ENCODE measurements around the gene PNP.

The PNP gene

DNA sequence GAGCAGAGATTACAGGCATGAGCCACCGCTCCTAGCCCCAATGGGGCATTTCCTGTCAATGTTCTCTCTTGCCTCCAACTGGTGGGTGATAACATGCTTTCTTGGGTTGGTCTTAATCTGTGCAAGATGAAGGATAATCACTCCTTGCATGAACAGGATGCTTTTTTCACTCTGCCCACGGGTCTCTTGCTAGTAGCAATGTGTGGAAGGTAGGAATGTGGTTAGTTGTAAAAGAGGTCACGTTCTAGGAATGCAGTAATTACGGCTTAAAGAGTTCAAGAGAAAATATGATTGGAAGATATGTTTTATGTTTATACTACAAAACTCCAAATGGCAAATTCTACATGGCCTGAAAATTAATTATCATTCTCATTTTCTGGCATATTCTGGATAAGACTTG lies 46.6 kb downstream of the PNP start:
- Histone ChIP-seq H3K9me3 (no peaks in the 10 kb centered on the region), H3K36me3 (no peaks in the 10 kb centered on the region), H3K4me1 (ENCODE audit: control insufficient read depth in 1 of 2, insufficient read depth in 1 of 2, low read depth in 1 of 2, low read length in 1 of 2) (peaks cover 2% of the 10 kb centered on the region in 2 experiments), H3K27ac (no peak overlapping the region), H3K27me3 (no peaks in the 10 kb centered on the region), H3K4me3 (ENCODE audit: low read depth in 1 of 2, low read length in 1 of 2) (no peak overlapping the region)
- TF ChIP-seq, protein P1, sequence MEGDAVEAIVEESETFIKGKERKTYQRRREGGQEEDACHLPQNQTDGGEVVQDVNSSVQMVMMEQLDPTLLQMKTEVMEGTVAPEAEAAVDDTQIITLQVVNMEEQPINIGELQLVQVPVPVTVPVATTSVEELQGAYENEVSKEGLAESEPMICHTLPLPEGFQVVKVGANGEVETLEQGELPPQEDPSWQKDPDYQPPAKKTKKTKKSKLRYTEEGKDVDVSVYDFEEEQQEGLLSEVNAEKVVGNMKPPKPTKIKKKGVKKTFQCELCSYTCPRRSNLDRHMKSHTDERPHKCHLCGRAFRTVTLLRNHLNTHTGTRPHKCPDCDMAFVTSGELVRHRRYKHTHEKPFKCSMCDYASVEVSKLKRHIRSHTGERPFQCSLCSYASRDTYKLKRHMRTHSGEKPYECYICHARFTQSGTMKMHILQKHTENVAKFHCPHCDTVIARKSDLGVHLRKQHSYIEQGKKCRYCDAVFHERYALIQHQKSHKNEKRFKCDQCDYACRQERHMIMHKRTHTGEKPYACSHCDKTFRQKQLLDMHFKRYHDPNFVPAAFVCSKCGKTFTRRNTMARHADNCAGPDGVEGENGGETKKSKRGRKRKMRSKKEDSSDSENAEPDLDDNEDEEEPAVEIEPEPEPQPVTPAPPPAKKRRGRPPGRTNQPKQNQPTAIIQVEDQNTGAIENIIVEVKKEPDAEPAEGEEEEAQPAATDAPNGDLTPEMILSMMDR (IDR thresholded peaks at IDR 0.05), result no peak

DNA sequence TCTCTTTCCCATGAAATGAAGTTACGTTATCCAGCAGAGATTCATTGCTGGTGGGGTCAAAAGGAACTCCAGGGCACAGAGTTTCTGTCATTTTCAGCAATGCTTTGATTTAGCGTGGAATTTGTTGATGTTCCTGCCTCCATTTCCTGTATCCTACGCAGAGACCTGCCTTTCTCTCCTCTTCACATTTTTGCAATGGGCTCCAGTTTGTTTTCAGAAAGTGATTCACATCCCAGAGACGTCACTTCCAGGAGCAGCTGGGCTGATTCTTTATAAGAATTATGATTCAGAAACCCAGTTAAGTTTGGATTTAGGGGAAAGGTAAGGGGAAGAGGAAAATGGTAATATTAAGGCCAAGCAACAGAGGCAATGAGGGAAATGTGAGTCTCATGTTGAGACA lies 47.7 kb downstream of the PNP start:
- Histone ChIP-seq H3K4me1 (ENCODE audit: control insufficient read depth in 1 of 2, insufficient read depth in 1 of 2, low read depth in 1 of 2, low read length in 1 of 2) (no peaks in the 10 kb centered on the region), H3K27ac (no peak overlapping the region), H3K9me3 (no peaks in the 10 kb centered on the region), H3K27me3 (no peaks in the 10 kb centered on the region), H3K36me3 (no peaks in the 10 kb centered on the region), H3K4me3 (ENCODE audit: low read depth in 1 of 2, low read length in 1 of 2) (no peak overlapping the region)
- TF ChIP-seq, protein P1 (IDR thresholded peaks at IDR 0.05), result no peak

DNA sequence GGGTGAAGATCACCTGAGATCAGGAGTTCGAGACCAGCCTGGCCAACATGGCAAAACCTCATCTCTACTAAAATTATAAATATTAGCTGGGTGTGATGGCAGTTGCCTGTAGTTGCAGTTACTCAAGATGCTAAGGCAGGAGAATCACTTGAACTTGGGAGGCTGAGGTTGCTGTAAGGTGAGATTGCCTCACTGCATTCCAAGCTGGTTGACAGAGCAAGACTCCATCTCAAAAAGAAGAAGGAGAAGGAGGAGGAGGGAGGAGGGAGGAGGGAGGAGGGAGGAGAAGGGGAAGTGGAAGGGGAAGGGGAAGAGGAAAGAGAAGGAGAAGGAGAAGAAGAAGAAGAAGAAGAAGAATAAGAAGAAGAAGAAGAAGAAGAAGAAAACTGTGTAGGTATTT lies 53.1 kb downstream of the PNP start:
- H3K9me3 ChIP-seq, result no peaks in the 10 kb centered on the region
- H3K36me3 ChIP-seq, result no peaks in the 10 kb centered on the region
- no peaks in the 10 kb centered on the region for H3K27me3 ChIP-seq
- TF ChIP-seq, protein P1 (IDR thresholded peaks at IDR 0.05), result no peak
- no peaks in the 10 kb centered on the region for H3K4me1 ChIP-seq (ENCODE audit: control insufficient read depth in 1 of 2, insufficient read depth in 1 of 2, low read depth in 1 of 2, low read length in 1 of 2)
- peak overlapping the region; percentile 41 for H3K27ac ChIP-seq
- no peak overlapping the region for H3K4me3 ChIP-seq (ENCODE audit: low read depth in 1 of 2, low read length in 1 of 2)

DNA sequence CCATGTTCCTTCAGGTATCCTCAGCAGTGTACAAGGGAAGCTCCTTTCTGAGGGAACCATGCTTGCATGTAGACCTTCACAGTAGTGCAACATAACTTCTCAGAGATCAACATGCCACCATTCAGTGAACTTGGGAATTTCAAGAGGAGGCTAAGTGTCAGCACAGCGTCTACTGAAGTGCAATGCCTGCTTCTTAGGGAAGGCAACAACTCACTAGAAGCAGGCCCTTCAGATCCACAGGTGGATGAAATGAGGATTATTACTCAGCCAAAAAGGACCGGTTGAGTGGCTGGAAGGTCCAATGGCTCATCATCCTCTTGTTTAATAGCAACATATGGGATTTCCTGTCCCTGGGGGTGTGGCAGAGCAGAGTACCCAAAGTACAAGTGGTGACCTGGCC lies 54.8 kb downstream of the PNP start:
- H3K4me3 ChIP-seq (ENCODE audit: low read depth in 1 of 2, low read length in 1 of 2), result no peak overlapping the region

More for the DNA sequence above, 54.8 kb downstream of the PNP start:
- TF ChIP-seq, protein P1 (IDR thresholded peaks at IDR 0.05), result no peak
- no peaks in the 10 kb centered on the region for H3K36me3 ChIP-seq
- H3K27me3 ChIP-seq, result no peaks in the 10 kb centered on the region
- no peaks in the 10 kb centered on the region for H3K4me1 ChIP-seq (ENCODE audit: control insufficient read depth in 1 of 2, insufficient read depth in 1 of 2, low read depth in 1 of 2, low read length in 1 of 2)
- H3K27ac ChIP-seq, result no peak overlapping the region
- H3K9me3 ChIP-seq, result no peaks in the 10 kb centered on the region
